Measurements from ENCODE around the gene NPC1.
"Not testable (repeated sequence)": the region's sequence is repeated elsewhere in the genome, so short reads cannot be mapped to it uniquely, and the experiment has no call there.

DNA sequence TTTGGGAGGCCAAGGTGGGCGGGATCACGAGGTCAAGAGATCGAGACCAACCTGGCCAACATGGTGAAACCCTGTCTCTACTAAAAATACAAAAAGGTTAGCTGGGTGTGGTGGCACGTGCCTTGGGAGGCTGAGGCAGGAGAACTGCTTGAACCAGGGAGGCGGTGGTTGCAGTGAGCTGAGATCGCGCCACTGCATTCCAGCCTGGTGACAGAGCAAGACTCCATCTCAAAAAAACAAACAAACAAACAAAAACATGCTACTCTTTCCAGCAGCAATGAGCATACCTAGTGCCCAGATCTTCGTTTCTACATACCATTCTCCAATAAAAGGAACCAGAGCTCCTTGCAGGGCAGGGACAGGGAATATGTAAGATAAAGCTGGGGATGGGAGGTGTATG is 28.8 kb downstream of the NPC1 start:
- TF ChIP-seq, protein P1, sequence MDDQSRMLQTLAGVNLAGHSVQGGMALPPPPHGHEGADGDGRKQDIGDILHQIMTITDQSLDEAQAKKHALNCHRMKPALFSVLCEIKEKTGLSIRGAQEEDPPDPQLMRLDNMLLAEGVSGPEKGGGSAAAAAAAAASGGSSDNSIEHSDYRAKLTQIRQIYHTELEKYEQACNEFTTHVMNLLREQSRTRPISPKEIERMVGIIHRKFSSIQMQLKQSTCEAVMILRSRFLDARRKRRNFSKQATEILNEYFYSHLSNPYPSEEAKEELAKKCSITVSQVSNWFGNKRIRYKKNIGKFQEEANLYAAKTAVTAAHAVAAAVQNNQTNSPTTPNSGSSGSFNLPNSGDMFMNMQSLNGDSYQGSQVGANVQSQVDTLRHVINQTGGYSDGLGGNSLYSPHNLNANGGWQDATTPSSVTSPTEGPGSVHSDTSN (IDR thresholded peaks at IDR 0.05), result not testable (repeated sequence)
- TF ChIP-seq CBX2 (IDR thresholded peaks at IDR 0.05; ENCODE audit: borderline replicate concordance, low read depth); REST (IDR thresholded peaks at IDR 0.05); CTCF (IDR thresholded peaks at IDR 0.05); POLR2A (IDR thresholded peaks at IDR 0.05; ENCODE audit: low read length): not testable (repeated sequence)
- TF ChIP-seq, protein P2, sequence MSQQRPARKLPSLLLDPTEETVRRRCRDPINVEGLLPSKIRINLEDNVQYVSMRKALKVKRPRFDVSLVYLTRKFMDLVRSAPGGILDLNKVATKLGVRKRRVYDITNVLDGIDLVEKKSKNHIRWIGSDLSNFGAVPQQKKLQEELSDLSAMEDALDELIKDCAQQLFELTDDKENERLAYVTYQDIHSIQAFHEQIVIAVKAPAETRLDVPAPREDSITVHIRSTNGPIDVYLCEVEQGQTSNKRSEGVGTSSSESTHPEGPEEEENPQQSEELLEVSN (IDR thresholded peaks at IDR 0.05; ENCODE audit: borderline replicate concordance, low read depth), result not testable (repeated sequence)

Data from A549 (cell line).